SK-N-SH (cell line): Measurements from ENCODE around the gene ZNF814. TPM values are rescaled to one million over a fixed set of nuclear protein-coding genes. Genes with fewer than 3 reads are reported as not detected.
A peak's percentile ranks its signal among the peaks of the same experiment; 100 is the strongest.

Experiments
- FOSL2 ChIP-seq: IDR thresholded peaks from 2 replicates; pipeline ENCODE4 v1.4.0; 2012; ENCODE audit warnings: low read depth, mild to moderate bottlenecking, moderate library complexity, borderline replicate concordance
- FOXJ3 ChIP-seq: sonication (generic); formaldehyde crosslinking; IDR thresholded peaks from 2 replicates; pipeline ENCODE4 v1.5.1; 2020; ENCODE audit warnings: mild to moderate bottlenecking, missing genetic modification reagents
- FOXM1 ChIP-seq: IDR thresholded peaks from 2 replicates; pipeline ENCODE4 v1.4.0; 2012; ENCODE audit warnings: low read depth, mild to moderate bottlenecking
- GABPA ChIP-seq: IDR thresholded peaks from 2 replicates; pipeline ENCODE4 v1.4.0; 2012; ENCODE audit warnings: low read depth, mild to moderate bottlenecking
- GATA2 ChIP-seq: sonication (generic); formaldehyde crosslinking; IDR thresholded peaks from 2 replicates; pipeline ENCODE4 v1.5.0; 2020; ENCODE audit warnings: mild to moderate bottlenecking, missing genetic modification reagents
- MEF2A ChIP-seq: IDR thresholded peaks from 2 replicates; pipeline ENCODE4 v1.4.0; 2012; ENCODE audit warnings: low read depth, borderline replicate concordance
- MXI1 ChIP-seq: IDR thresholded peaks from 2 replicates; pipeline ENCODE4 v1.6.1; 2012; ENCODE audit warnings: mild to moderate bottlenecking, low read depth, low read length, improper control_type of control experiment
- NRF1 ChIP-seq: IDR thresholded peaks from 2 replicates; pipeline ENCODE4 v1.6.1; 2012; ENCODE audit warnings: low read depth, mild to moderate bottlenecking, low read length
- PBX3 ChIP-seq: IDR thresholded peaks from 2 replicates; pipeline ENCODE4; 2012
- POLR2AphosphoS5 ChIP-seq: IDR thresholded peaks from 2 replicates; pipeline ENCODE4 v1.6.1; 2012; ENCODE audit warnings: low read depth, low read length
- RAD21 ChIP-seq: IDR thresholded peaks from 2 replicates; pipeline ENCODE4 v1.6.1; 2012; ENCODE audit warnings: mild to moderate bottlenecking, low read length
- RCOR1 ChIP-seq: fragments of 150-350 bp; IDR thresholded peaks from 2 replicates; pipeline ENCODE4 v1.6.1; 2017; ENCODE audit warnings: antibody characterized with exemption, low read length
- RFX5 ChIP-seq: IDR thresholded peaks from 2 replicates; pipeline ENCODE4 v1.6.1; 2012; ENCODE audit warnings: mild to moderate bottlenecking, improper control_type of control experiment, low read length
- RXRA ChIP-seq: IDR thresholded peaks from 2 replicates; pipeline ENCODE4 v1.4.0; 2012; ENCODE audit warnings: low read depth, mild to moderate bottlenecking, borderline replicate concordance
- SIN3A ChIP-seq: IDR thresholded peaks from 2 replicates; pipeline ENCODE4 v1.6.1; 2012; ENCODE audit warnings: low read depth, mild to moderate bottlenecking, low read length, moderate library complexity, borderline replicate concordance
- SMC3 ChIP-seq: IDR thresholded peaks from 2 replicates; pipeline ENCODE4 v1.6.1; 2012; ENCODE audit warnings: low read depth, low read length, improper control_type of control experiment
- TAF1 ChIP-seq: IDR thresholded peaks from 2 replicates; pipeline ENCODE4 v1.6.1; 2012; ENCODE audit warnings: low read depth, mild to moderate bottlenecking, low read length, moderate library complexity, borderline replicate concordance
- TCF12 ChIP-seq: IDR thresholded peaks from 2 replicates; pipeline ENCODE4 v1.4.0; 2012
- USF1 ChIP-seq: IDR thresholded peaks from 2 replicates; pipeline ENCODE4 v1.4.0; 2012; ENCODE audit warnings: low read depth, borderline replicate concordance
- polyA plus RNA-seq, 3 experiments: library from polyadenylated mRNA; depleted of rRNA; stranded (reverse); fragments of >200 nt; gene quantifications; 2 replicates each; pipeline ENCODE4 v1.2.3, GENCODE V29; 2012
- TF ChIP-seq, protein P1 (sequence below): IDR thresholded peaks from 2 replicates; pipeline ENCODE4 v1.6.1; 2012; ENCODE audit warnings: mild to moderate bottlenecking, low read depth, low read length, moderate library complexity
- TF ChIP-seq, protein P2 (sequence below): fragments of 150-350 bp; IDR thresholded peaks from 2 replicates; pipeline ENCODE4 v1.6.1; 2016; ENCODE audit warnings: mild to moderate bottlenecking, low read depth, low read length
- TF ChIP-seq, protein P3 (sequence below): fragments of 150-350 bp; IDR thresholded peaks from 2 replicates; pipeline ENCODE4 v1.6.1; 2017; ENCODE audit warnings: antibody characterized with exemption, low read length, low read depth, borderline replicate concordance
- TF ChIP-seq, protein P4 (sequence below): IDR thresholded peaks from 2 replicates; pipeline ENCODE4 v1.4.0; 2012; ENCODE audit warnings: low read depth

Gene ZNF814
- polyA plus RNA-seq, 1 of the 3 experiments (the other 2 are of a cell fraction) = 4.3 TPM

GRCh38 chr19:57814505-57815246, 74.2 kb downstream of the ZNF814 start, which contains the start of gene ZNF552 (continued):
- TF ChIP-seq, protein P1, sequence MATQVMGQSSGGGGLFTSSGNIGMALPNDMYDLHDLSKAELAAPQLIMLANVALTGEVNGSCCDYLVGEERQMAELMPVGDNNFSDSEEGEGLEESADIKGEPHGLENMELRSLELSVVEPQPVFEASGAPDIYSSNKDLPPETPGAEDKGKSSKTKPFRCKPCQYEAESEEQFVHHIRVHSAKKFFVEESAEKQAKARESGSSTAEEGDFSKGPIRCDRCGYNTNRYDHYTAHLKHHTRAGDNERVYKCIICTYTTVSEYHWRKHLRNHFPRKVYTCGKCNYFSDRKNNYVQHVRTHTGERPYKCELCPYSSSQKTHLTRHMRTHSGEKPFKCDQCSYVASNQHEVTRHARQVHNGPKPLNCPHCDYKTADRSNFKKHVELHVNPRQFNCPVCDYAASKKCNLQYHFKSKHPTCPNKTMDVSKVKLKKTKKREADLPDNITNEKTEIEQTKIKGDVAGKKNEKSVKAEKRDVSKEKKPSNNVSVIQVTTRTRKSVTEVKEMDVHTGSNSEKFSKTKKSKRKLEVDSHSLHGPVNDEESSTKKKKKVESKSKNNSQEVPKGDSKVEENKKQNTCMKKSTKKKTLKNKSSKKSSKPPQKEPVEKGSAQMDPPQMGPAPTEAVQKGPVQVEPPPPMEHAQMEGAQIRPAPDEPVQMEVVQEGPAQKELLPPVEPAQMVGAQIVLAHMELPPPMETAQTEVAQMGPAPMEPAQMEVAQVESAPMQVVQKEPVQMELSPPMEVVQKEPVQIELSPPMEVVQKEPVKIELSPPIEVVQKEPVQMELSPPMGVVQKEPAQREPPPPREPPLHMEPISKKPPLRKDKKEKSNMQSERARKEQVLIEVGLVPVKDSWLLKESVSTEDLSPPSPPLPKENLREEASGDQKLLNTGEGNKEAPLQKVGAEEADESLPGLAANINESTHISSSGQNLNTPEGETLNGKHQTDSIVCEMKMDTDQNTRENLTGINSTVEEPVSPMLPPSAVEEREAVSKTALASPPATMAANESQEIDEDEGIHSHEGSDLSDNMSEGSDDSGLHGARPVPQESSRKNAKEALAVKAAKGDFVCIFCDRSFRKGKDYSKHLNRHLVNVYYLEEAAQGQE = no peak
- TF ChIP-seq RXRA (no peak), USF1 (no peak), PBX3 (peak; percentile 99), MEF2A (no peak), FOXJ3 (CRISPR knock-in tag) (no peak), GATA2 (CRISPR knock-in tag) (no peak), POLR2AphosphoS5 (peak; percentile 91), TAF1 (peak; percentile 68; the same call in 1 of the 2 replicates), SMC3 (no peak), FOSL2 (no peak), NRF1 (peak; percentile 75), RFX5 (no peak), TCF12 (no peak), MXI1 (peak; percentile 79), FOXM1 (no peak), SIN3A (peak; percentile 61; the same call in 1 of the 2 replicates), RAD21 (no peak), GABPA (peak; percentile 84), RCOR1 (no peak)
- TF ChIP-seq, protein P2, sequence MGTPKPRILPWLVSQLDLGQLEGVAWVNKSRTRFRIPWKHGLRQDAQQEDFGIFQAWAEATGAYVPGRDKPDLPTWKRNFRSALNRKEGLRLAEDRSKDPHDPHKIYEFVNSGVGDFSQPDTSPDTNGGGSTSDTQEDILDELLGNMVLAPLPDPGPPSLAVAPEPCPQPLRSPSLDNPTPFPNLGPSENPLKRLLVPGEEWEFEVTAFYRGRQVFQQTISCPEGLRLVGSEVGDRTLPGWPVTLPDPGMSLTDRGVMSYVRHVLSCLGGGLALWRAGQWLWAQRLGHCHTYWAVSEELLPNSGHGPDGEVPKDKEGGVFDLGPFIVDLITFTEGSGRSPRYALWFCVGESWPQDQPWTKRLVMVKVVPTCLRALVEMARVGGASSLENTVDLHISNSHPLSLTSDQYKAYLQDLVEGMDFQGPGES = peak; percentile 57; the same call in 1 of the 2 replicates
- TF ChIP-seq, protein P3, sequence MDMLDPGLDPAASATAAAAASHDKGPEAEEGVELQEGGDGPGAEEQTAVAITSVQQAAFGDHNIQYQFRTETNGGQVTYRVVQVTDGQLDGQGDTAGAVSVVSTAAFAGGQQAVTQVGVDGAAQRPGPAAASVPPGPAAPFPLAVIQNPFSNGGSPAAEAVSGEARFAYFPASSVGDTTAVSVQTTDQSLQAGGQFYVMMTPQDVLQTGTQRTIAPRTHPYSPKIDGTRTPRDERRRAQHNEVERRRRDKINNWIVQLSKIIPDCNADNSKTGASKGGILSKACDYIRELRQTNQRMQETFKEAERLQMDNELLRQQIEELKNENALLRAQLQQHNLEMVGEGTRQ = no peak
- TF ChIP-seq, protein P4, sequence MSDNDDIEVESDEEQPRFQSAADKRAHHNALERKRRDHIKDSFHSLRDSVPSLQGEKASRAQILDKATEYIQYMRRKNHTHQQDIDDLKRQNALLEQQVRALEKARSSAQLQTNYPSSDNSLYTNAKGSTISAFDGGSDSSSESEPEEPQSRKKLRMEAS = peak; percentile 64
- TF ChIP-seq, all 33 proteins: peak for 13
